Brain microvascular endothelial cell (primary cell): ENCODE data around the gene SEMA6B.

Source experiments
- DNase-seq: peaks from one replicate; pipeline ENCODE4 v3.0.0-alpha.2; 2020
- H3K27ac ChIP-seq: fragments of 250-450 bp; sonication (Bioruptor Pico); 2 replicates; pipeline ENCODE4 v1.5.1; 2020; ENCODE audit warnings: mild to moderate bottlenecking, moderate library complexity
- H3K27me3 ChIP-seq: fragments of 250-450 bp; sonication (Bioruptor Pico); replicated peaks from 2 replicates; pipeline ENCODE4 v1.5.1; 2020; ENCODE audit warnings: mild to moderate bottlenecking
- H3K36me3 ChIP-seq: fragments of 250-450 bp; sonication (Bioruptor Pico); replicated peaks from 2 replicates; pipeline ENCODE4 v1.5.1; 2020; ENCODE audit warnings: mild to moderate bottlenecking
- H3K4me3 ChIP-seq: 2 replicates; pipeline ENCODE4 v1.5.1; 2011; ENCODE audit warnings: low read depth, mild to moderate bottlenecking, control low read depth, low read length, moderate library complexity
- in situ Hi-C: cut with HindIII; loops from 2 replicates; pipeline ENCODE4 v1.10.0; 2017; ENCODE audit warnings: low sequenced_read_pairs, low pct_ligation_motif_present
- TF ChIP-seq, protein P1 (sequence below): IDR thresholded peaks from 2 replicates; pipeline ENCODE4 v1.5.1; 2011; ENCODE audit warnings: low read depth, mild to moderate bottlenecking, moderate library complexity, low read length, control low read depth, inconsistent platforms; ENCODE audit errors: missing control alignments

Gene SEMA6B

GRCh38 chr19:4503825-4504170 is 55.7 kb downstream of the SEMA6B start:
- H3K27ac ChIP-seq = no peak overlapping the region
- in situ Hi-C loops = no loop called here
- no peak for DNase-seq
- no peaks in the 10 kb centered on the region for H3K27me3 ChIP-seq
- TF ChIP-seq, protein P1, sequence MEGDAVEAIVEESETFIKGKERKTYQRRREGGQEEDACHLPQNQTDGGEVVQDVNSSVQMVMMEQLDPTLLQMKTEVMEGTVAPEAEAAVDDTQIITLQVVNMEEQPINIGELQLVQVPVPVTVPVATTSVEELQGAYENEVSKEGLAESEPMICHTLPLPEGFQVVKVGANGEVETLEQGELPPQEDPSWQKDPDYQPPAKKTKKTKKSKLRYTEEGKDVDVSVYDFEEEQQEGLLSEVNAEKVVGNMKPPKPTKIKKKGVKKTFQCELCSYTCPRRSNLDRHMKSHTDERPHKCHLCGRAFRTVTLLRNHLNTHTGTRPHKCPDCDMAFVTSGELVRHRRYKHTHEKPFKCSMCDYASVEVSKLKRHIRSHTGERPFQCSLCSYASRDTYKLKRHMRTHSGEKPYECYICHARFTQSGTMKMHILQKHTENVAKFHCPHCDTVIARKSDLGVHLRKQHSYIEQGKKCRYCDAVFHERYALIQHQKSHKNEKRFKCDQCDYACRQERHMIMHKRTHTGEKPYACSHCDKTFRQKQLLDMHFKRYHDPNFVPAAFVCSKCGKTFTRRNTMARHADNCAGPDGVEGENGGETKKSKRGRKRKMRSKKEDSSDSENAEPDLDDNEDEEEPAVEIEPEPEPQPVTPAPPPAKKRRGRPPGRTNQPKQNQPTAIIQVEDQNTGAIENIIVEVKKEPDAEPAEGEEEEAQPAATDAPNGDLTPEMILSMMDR = no peak
- peaks cover 39% of the 10 kb centered on the region for H3K36me3 ChIP-seq
- no peak overlapping the region for H3K4me3 ChIP-seq

- H3K27me3 ChIP-seq = no peaks in the 10 kb centered on the region
- in situ Hi-C loops = no loop called here
- H3K4me3 ChIP-seq = no peak overlapping the region
- no peak overlapping the region for H3K27ac ChIP-seq
- DNase-seq = no peak
- TF ChIP-seq, protein P1 = no peak
- peaks cover 44% of the 10 kb centered on the region for H3K36me3 ChIP-seq
These were observed 56.2 kb downstream of the SEMA6B start for GRCh38 chr19:4503132-4503824.

DNA sequence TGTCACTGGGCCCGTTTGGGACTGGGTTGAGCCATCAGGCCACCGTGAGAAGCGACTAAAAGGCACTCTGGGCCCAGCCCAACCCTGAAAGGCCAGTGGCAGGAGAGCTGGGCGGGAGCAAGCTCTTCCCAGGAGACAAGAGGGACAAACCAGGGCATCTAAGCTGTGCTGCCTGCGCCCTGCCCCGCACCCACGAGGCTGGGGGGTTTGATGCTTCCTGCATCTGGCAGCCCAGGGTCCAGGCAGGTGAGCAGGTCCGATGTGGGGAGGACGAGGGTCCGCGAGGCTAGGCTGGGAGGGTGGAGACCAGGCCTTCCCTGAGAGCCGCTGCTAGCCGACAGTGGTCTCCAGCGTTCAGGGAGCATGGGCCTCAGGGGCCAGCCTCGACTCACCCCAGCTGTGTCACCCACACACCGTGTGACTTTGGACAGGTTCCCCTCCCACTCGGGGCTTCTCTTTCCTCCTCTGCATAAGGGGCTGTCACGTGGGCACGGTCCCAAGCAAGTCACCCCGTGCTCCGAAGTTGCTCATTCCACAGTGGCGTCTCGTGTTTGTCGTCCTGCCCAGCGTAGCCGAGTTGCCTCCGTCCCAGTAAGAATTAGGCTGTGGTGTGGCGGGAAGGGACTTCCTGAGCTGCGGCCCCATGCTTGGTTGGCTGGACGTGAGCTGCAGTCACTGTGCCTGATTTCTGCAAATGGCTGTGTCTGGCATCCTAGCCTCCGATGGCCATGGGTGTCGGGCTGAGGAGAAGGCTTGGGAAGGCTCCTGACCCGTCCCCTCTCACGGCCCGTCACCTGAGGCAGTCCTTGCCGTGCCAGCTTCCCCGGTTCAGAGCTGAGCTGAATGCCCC is 57.0 kb downstream of the SEMA6B start:
- H3K4me3 ChIP-seq = no peak overlapping the region
- H3K27ac ChIP-seq = no peak overlapping the region
- in situ Hi-C loops = no loop called here
- peaks cover 51% of the 10 kb centered on the region for H3K36me3 ChIP-seq
- no peaks in the 10 kb centered on the region for H3K27me3 ChIP-seq
- DNase-seq = no peak
- TF ChIP-seq, protein P1 = no peak

DNA sequence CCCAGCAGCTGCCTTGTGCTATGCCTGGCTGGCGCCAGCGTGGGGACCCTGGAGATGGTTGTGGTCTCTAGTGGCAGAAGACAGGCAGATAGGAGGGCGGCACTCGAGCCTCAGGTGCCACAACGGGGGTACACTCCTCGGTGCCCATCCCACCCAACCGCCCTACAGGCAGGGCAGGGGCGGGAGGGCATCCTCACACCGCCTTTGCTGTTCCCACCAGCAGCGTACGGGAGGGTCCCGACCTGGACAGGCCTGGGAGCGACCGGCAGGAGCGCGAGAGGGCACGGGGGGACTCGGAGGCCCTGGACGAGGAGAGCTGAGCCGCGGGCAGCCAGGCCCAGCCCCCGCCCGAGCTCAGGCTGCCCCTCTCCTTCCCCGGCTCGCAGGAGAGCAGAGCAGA is 57.8 kb downstream of the SEMA6B start:
- TF ChIP-seq, protein P1 = no peak
- DNase-seq = no peak
- H3K27ac ChIP-seq = no peak overlapping the region
- H3K4me3 ChIP-seq = no peak overlapping the region
- in situ Hi-C loops = no loop called here
- H3K36me3 ChIP-seq = peaks cover 56% of the 10 kb centered on the region
- H3K27me3 ChIP-seq = no peaks in the 10 kb centered on the region

DNA sequence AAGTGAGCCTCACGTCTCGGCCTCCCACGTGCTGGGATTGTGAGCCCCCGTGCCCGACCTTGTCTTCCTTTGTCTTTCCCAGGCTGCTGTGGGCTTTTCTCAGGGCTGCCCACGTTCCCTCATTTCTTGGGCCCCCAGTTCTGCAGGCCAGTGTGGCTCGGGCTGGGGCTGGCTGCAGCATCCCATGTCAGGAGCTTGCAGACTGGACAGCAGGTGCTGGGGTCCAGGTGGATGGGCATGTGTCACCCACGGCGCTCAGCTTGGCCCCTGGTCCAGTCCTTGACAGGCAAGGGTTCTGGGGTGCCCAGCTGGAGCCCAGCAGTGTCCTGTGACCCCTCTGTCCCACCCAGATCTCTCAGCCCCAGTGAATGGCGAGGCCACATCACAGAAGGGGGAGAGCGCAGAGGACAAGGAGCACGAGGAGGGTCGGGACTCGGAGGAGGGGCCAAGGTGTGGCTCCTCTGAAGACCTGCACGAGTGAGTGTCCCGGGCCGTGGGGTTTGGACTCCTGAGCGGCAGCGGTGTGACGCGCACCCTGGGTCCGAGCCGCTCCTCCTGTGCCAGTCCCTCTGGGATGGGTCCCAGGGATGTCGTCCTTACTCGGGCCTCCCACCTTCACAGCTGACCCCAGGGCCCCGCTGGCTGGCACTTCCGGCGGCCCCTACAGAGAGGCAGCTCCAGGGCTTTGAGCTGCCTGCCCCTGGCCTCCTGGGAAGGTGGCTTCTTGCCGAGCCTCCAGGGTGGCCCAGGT is 58.5 kb downstream of the SEMA6B start:
- no peak for DNase-seq
- Histone ChIP-seq H3K4me3 (no peak overlapping the region), H3K27me3 (no peaks in the 10 kb centered on the region), H3K36me3 (peaks cover 59% of the 10 kb centered on the region), H3K27ac (no peak overlapping the region)
- in situ Hi-C loops = no loop called here
- TF ChIP-seq, protein P1 = no peak
